HK-2 (cell line): ENCODE results near the gene RNF187.
"Not testable (repeated sequence)": the region's sequence is repeated elsewhere in the genome, so short reads cannot be mapped to it uniquely, and the experiment has no call there.

ENCODE experiments used
- DNase-seq: peaks from one replicate; pipeline ENCODE4 v3.0.0-alpha.2; 2018; ENCODE audit not compliant: unreplicated experiment

Gene RNF187

DNA sequence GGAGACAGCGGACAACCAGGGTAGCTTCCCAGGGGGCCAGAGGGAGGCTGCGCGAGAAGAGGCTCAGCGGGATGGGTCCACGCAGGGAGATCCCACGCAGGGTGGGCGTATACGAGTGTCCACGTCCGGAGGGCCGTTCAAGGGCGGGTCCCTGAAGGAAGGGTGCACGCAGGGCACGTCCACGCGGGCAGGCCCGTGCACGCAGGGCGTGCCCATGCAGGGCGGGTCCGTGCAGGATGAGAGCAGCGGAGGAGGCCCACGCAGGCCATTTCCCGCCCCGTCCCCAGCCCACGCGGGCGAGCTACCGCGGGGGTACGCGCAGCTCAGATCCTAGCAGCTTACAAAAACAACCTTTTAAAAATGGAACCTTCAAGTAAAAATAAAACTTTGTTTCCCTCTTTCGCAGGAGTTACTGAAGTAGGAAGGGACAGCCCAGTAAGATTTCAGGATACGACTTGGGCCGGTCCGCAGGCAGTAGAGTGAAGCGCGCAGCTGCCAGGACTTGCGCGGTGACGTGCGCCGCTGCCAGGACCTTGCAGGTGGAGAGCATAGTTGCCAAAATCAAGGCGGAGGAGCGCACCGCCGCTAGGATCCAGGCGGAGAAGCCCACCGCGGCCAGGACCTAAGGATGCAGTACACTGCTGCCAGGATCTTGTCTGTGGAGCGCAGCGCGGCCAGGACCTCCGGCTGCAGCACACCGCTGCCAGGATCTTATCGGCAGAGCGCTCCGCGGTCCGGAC, 416 bp upstream of the RNF187 start:
- peak; percentile 97 for DNase-seq

DNA sequence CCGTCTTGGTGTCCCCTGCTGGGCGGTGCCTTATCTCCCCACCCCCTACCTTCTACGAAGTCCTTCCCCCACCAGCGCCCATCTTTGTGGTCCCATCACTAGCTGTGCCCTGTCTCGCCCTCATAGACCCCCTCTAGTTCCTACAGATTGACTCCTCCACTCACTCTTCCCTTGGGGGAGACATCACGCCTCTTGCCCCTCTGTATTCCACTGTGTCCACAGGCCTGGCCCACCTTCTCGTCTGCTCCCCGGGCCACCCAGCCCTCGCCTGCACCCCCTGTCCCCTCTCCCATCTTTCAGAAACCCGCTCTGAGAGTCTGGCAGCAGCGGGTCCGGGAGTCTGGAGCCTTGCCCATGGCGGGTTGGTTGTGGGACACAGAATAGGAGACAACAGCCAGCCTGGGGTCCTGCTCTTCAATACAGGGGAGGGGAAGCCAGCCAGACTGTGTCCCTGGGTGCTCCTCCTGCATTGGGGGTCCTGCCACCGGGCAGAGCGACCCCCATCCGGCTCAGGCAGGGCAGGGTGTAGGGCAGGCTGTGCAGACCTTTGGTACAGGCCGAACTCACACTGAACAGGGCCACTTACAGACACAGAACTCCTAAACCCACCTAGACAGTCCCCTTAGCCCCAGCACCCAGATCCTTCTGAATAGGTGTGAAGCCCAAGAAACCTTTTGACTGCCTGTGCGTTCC, 1.1 kb downstream of the RNF187 start:
- DNase-seq, result no peak

GRCh38 chr1:228488818-228489674, 1.9 kb downstream of the RNF187 start:
- DNase-seq, result no peak

- DNase-seq, result peak; percentile 24
These were observed 3.2 kb downstream of the RNF187 start for GRCh38 chr1:228490120-228491078.

- DNase-seq, result no peak
These were observed 6.2 kb downstream of the RNF187 start for GRCh38 chr1:228493141-228494043.

DNA sequence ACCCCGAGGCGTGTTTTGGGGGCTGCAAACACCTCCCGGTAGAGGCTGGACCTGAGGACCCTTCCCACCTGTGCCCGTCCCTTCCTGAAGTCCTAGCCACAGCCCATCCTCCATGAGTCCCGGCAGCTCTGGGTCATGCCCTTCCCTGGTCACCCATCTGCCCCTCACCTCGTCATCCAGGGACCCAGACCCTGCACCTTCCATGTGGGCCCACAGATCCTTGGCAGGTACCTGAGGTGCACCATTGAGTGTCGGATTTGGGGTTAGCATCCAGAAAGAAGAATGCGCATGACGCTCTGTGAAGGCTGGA, 6.8 kb downstream of the RNF187 start:
- no peak for DNase-seq

DNA sequence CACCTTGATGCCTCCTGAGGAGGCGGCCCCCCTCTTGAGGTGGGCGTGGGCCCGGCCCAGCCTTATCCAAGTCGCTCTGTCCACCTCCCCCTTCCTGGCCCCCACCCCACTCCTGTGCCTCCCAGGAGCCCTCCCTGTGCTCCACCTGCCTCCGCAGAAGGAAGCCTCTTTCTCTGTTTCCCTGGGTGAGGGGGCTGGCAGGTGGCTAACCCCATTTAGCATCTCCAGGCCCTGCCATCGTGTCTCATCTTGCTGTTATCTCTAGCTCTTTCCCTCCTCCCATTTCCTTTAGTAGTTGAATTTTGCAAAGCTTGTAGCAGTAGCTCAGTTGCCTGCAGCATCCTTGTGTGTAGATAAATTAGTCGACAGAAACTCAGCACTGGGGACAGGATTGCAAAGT, 7.2 kb downstream of the RNF187 start:
- DNase-seq, result no peak

DNA sequence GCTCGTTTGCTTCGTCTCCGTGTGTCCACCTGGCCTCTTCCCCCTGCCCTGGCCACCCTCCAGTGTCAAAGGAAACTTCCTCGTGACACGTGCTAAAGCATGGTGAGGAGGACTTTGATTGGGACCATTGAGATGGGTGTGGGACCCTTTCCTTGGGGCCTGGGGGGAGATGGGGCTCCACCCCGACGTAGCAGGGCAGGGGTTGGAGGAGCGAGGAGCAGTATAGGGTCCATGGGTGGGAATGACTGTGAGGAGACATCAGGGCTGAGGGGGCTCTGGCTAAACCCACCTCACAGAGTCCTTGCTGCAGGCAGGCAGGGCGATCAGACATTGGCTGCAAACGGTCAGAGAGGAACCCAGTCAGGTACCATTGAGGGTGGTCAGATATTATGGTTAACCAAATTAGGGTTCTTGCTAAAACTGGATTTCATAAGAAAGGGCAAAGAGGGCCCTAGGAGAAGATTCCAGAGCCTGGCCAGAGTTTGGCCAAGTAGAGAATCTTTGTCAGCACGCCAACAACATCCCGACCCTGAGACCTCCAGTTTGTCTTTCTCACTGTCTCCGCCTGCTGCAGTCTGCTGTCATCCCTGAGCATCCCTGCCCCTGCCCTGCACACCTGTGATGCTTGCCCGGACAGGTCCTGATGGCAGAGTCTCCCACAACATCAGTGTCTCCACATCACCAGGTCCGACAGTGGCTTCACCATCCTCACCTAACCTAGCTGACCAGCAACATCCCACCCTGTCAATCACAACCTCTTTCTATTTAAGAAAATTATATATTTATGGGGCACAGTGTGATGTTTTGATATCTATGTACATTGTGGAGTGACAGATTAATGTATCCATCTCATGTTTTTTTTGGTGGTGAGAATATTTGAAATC, 8.0 kb downstream of the RNF187 start:
- no peak for DNase-seq

DNA sequence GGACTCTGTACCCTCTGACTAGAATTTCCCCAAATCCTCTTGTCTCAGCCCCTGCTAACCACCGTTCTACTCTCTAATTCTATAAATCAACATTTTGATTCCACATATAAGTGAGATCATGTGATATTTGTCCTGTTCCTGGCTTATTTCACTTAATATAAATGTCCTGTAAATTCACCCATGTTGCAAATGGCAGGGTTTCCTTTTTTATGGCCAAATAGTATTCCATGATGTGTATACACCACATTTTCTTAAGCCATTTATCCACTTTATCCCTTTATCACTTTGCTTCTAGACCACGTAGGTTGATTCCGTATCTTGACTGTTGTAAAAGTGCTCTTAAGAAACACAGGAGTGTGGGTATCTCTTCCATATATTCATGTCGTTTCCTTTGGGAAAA, 8.9 kb downstream of the RNF187 start:
- no peak for DNase-seq

- no peak for DNase-seq
These were observed 9.3 kb downstream of the RNF187 start for GRCh38 chr1:228496494-228496893.

GRCh38 chr1:228497206-228497605, 10.0 kb downstream of the RNF187 start:
- DNase-seq, result no peak

- DNase-seq, result no peak
These were observed 10.6 kb downstream of the RNF187 start for GRCh38 chr1:228497817-228498216.

DNA sequence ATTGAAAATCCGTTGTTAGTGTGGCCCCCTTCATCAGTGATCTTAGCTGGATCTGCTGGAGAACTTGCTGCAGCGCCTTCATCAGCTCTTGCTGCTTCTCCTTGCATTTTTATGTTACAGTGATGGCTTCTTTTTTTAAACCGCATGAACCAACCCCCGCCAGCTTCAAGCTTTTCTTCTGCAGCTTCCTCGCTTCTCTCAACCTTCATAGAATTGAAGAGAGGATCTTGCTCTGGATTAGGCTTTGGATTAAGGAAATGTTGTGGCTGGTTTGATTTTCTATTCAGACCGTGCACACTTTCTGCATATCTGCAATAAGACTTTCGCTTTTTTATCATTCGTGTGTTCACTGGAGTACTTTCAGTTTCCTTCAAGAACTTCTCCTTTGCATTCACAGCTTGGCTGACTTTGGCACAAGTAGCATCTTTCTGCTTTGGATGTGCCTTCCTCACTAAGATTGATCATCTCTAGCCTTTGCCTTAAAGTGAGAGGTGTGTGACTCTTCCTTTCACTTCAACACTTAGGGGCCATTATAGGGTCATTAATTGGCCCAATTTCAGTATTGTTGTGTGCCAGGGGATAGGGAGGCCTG, 13.1 kb downstream of the RNF187 start:
- no peak for DNase-seq

DNA sequence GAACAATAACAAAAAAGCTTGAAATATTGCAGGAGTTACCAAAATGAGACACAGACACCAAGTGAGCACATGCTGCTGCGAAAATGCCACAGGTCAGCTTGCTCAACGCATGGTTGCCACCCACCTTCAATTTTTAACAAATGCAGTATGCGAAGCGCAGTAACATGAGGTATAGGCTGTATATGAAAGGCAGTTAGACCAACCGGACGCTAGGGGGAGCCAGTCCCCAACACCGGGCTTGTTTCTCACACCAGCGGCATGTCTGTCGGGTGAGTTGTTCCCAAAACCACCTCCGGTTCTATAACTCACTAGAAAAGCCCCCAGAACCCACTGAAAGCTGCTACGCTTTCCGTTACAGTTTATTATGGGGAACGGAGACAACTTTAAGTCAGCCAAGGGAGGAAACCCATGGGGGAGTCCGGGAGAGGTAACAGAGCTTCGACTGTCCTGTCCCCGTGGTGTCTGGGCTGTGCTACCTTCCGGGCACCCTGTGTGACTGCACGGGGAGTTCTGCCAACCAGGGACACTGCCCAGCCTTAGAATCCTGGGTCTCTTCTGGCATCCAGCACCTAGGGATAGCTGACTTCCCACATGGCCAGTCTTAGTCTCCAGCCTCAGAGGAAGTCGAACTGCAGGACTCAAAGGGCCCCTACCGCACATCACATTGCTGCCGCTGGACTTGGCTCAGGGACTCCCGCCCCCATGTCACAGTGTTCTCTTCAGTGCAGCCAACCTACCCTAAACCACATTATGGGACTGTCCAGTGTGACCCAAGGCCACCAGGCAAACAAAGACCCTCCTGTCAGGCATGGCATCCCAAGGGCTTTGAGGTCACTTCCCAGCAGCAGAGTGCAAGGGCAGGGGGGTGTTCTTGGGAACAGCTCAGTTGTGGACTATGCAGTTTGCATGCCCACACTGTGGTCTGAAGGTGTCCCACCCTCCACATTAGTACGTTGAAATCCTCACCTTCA, 14.0 kb downstream of the RNF187 start:
- peak; percentile 94 for DNase-seq

GRCh38 chr1:228502522-228502921, 15.3 kb downstream of the RNF187 start:
- DNase-seq, result no peak

GRCh38 chr1:228505944-228506343, 18.8 kb downstream of the RNF187 start:
- not testable (repeated sequence) for DNase-seq

DNA sequence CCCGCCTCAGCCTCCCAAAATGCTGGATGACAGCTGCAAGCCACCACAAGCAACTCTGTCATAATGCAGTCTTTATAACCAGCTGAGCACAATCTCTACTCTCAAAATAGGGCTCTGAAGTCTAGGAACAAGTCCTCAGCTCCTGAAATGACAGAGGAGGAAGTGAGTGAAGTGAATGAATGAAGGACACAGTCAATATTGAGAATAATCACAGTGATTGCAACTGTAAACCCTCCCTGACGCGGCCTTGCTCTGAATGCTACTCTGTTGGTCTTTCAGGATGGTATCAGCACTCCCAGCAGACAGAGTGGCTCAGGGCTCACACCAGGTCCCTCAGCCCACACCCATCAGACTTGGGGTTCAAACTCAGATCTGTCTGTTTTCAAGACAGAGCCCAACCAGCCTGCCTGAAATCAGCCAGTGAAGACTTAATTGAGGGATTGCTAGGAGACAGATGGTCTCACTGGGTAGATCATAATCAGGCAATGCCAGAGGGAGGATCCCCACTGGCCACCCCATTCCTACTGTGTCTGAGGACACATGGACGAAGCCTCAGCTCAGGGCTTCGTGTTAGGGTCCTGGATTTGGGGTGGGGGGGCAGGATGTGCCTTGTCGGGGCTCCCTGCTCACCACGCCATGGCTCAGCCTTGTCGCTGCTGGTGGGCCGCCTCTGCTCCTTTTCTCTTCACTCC, 20.9 kb downstream of the RNF187 start:
- DNase-seq, result no peak
